ENCODE results near the gene OPTN.
"Not testable (repeated sequence)": the region's sequence is repeated elsewhere in the genome, so short reads cannot be mapped to it uniquely, and the experiment has no call there.

Gene OPTN

GRCh38 chr10:13092291-13093102 is 7.5 kb upstream of the OPTN start:
- peaks cover 10% of the 10 kb centered on the region for H3K27me3 ChIP-seq
- no peaks in the 10 kb centered on the region for H3K9me3 ChIP-seq
- H3K36me3 ChIP-seq, result no peaks in the 10 kb centered on the region
- no peaks in the 10 kb centered on the region for H3K4me1 ChIP-seq (ENCODE audit: control insufficient read depth in 1 of 2, insufficient read depth in 1 of 2, low read depth in 1 of 2, low read length in 1 of 2)
- no peak for TF ChIP-seq CTCF (IDR thresholded peaks at IDR 0.05)
- no peak overlapping the region for H3K4me3 ChIP-seq (ENCODE audit: low read depth in 1 of 2, low read length in 1 of 2)
- no peak overlapping the region for H3K27ac ChIP-seq

- H3K4me1 ChIP-seq (ENCODE audit: control insufficient read depth in 1 of 2, insufficient read depth in 1 of 2, low read depth in 1 of 2, low read length in 1 of 2); H3K4me3 ChIP-seq (ENCODE audit: low read depth in 1 of 2, low read length in 1 of 2); H3K27ac ChIP-seq; H3K9me3 ChIP-seq; H3K36me3 ChIP-seq: not testable (repeated sequence)
- H3K27me3 ChIP-seq, result peaks cover 26% of the 10 kb centered on the region
Observed at GRCh38 chr10:13094082-13094481, 5.9 kb upstream of the OPTN start.

GRCh38 chr10:13095094-13095493 is 4.9 kb upstream of the OPTN start:
- H3K27me3 ChIP-seq, result peaks cover 36% of the 10 kb centered on the region
- H3K4me3 ChIP-seq (ENCODE audit: low read depth in 1 of 2, low read length in 1 of 2), result no peak overlapping the region
- no peak for TF ChIP-seq CTCF (IDR thresholded peaks at IDR 0.05)
- H3K4me1 ChIP-seq (ENCODE audit: control insufficient read depth in 1 of 2, insufficient read depth in 1 of 2, low read depth in 1 of 2, low read length in 1 of 2), result peaks cover 5 to 10% of the 10 kb centered on the region in 2 experiments
- no peak overlapping the region for H3K27ac ChIP-seq
- H3K9me3 ChIP-seq, result no peaks in the 10 kb centered on the region
- no peaks in the 10 kb centered on the region for H3K36me3 ChIP-seq

- Histone ChIP-seq H3K4me1 (ENCODE audit: control insufficient read depth in 1 of 2, insufficient read depth in 1 of 2, low read depth in 1 of 2, low read length in 1 of 2) (peaks cover 9 to 18% of the 10 kb centered on the region in 2 experiments), H3K9me3 (no peaks in the 10 kb centered on the region), H3K4me3 (ENCODE audit: low read depth in 1 of 2, low read length in 1 of 2) (no peak overlapping the region), H3K27ac (no peak overlapping the region), H3K27me3 (peaks cover 45% of the 10 kb centered on the region), H3K36me3 (no peaks in the 10 kb centered on the region)
- no peak for TF ChIP-seq CTCF (IDR thresholded peaks at IDR 0.05)
Observed at GRCh38 chr10:13095929-13096328, 4.0 kb upstream of the OPTN start.

- H3K27me3 ChIP-seq, result peaks cover 62% of the 10 kb centered on the region
- H3K27ac ChIP-seq, result no peak overlapping the region
- no peaks in the 10 kb centered on the region for H3K9me3 ChIP-seq
- H3K4me3 ChIP-seq (ENCODE audit: low read depth in 1 of 2, low read length in 1 of 2), result peak overlapping the region; percentile 17 to 60
- TF ChIP-seq CTCF (IDR thresholded peaks at IDR 0.05), result no peak
- no peaks in the 10 kb centered on the region for H3K36me3 ChIP-seq
- peaks cover 9 to 20% of the 10 kb centered on the region in 2 experiments for H3K4me1 ChIP-seq (ENCODE audit: control insufficient read depth in 1 of 2, insufficient read depth in 1 of 2, low read depth in 1 of 2, low read length in 1 of 2)
Observed at GRCh38 chr10:13099144-13099665, 758 bp upstream of the OPTN start.
